Trophoblast cell (in vitro differentiated cells and primary cell): ENCODE data around the gene MARVELD2.
A peak's percentile ranks its signal among the peaks of the same experiment; 100 is the strongest.
"Not testable (repeated sequence)": the region's sequence is repeated elsewhere in the genome, so short reads cannot be mapped to it uniquely, and the experiment has no call there.

Experiments
- DNase-seq, 2 donors: peaks; one replicate each; pipeline ENCODE4 v3.0.0-alpha.2; 2016
- H2AFZ ChIP-seq: 2 replicates; pipeline ENCODE4 v1.6.1; 2013; ENCODE audit warnings: low read length, moderate library complexity, mild to moderate bottlenecking; ENCODE audit not compliant: insufficient read depth, poor library complexity
- H2AK5ac ChIP-seq: 2 replicates; pipeline ENCODE4 v1.6.1; 2013; ENCODE audit warnings: mild to moderate bottlenecking, low read length
- H2BK120ac ChIP-seq: 2 replicates; pipeline ENCODE4 v1.6.1; 2013; ENCODE audit warnings: low read length, mild to moderate bottlenecking, moderate library complexity; ENCODE audit not compliant: insufficient read depth, poor library complexity
- H2BK12ac ChIP-seq: 2 replicates; pipeline ENCODE4 v1.6.1; 2013; ENCODE audit warnings: mild to moderate bottlenecking, low read length, moderate library complexity
- H2BK5ac ChIP-seq: 2 replicates; pipeline ENCODE4 v1.6.1; 2013; ENCODE audit warnings: low read length, low read depth, moderate library complexity, mild to moderate bottlenecking; ENCODE audit not compliant: poor library complexity
- H3K14ac ChIP-seq: 2 replicates; pipeline ENCODE4 v1.6.1; 2013; ENCODE audit warnings: mild to moderate bottlenecking, low read length
- H3K18ac ChIP-seq: 2 replicates; pipeline ENCODE4 v1.6.1; 2013; ENCODE audit warnings: mild to moderate bottlenecking, low read length
- H3K23ac ChIP-seq: 2 replicates; pipeline ENCODE4 v1.6.1; 2013; ENCODE audit warnings: low read length
- H3K27ac ChIP-seq: 2 replicates; pipeline ENCODE4 v1.5.1; 2013; ENCODE audit warnings: low read depth, mild to moderate bottlenecking, inconsistent platforms, low read length, moderate library complexity
- H3K27me3 ChIP-seq: 2 replicates; pipeline ENCODE4 v1.6.1; 2013; ENCODE audit warnings: inconsistent platforms, mild to moderate bottlenecking, low read length, moderate library complexity; ENCODE audit not compliant: insufficient read depth
- H3K36me3 ChIP-seq, 2 experiments: 1 replicate in 1 of 2; 2 replicates in 1 of 2; pipeline ENCODE4 v1.6.1; 2013; ENCODE audit warnings: low read length in 2 of 2, mild to moderate bottlenecking in 2 of 2, moderate library complexity in 1 of 2; ENCODE audit not compliant: insufficient read depth in 2 of 2, control insufficient read depth in 1 of 2
- H3K4ac ChIP-seq: 2 replicates; pipeline ENCODE4 v1.6.1; 2013; ENCODE audit warnings: low read depth, mild to moderate bottlenecking, low read length, moderate library complexity
- H3K4me1 ChIP-seq, 2 experiments: 1 replicate in 1 of 2; 2 replicates in 1 of 2; pipeline ENCODE4 v1.6.1; 2013; ENCODE audit warnings: low read length in 2 of 2, mild to moderate bottlenecking in 2 of 2, moderate library complexity in 1 of 2; ENCODE audit not compliant: insufficient read depth in 2 of 2, control insufficient read depth in 1 of 2
- H3K4me2 ChIP-seq: 2 replicates; pipeline ENCODE4 v1.6.1; 2013; ENCODE audit warnings: inconsistent platforms, mild to moderate bottlenecking, low read length, moderate library complexity
- H3K4me3 ChIP-seq: 2 replicates; pipeline ENCODE4 v1.5.1; 2013; ENCODE audit warnings: mild to moderate bottlenecking, low read depth, low read length, inconsistent platforms
- H3K79me1 ChIP-seq: one replicate; pipeline ENCODE4 v1.6.1; 2013; ENCODE audit warnings: low read length
- H3K79me2 ChIP-seq: 2 replicates; pipeline ENCODE4 v1.6.1; 2013; ENCODE audit warnings: low read length, mild to moderate bottlenecking; ENCODE audit not compliant: control insufficient read depth, insufficient read depth, poor library complexity
- H3K9ac ChIP-seq: 2 replicates; pipeline ENCODE4 v1.6.1; 2013; ENCODE audit warnings: mild to moderate bottlenecking, low read length
- H3K9me3 ChIP-seq: 2 replicates; pipeline ENCODE4 v1.6.1; 2013; ENCODE audit warnings: low read depth, mild to moderate bottlenecking, control low read depth, inconsistent platforms, low read length; ENCODE audit not compliant: insufficient read depth
- H4K12ac ChIP-seq: 2 replicates; pipeline ENCODE4 v1.6.1; 2013; ENCODE audit warnings: low read depth, mild to moderate bottlenecking, low read length, moderate library complexity
- H4K8ac ChIP-seq: 2 replicates; pipeline ENCODE4 v1.6.1; 2013; ENCODE audit warnings: low read depth, mild to moderate bottlenecking, low read length, moderate library complexity
- H4K91ac ChIP-seq: one replicate; pipeline ENCODE4 v1.6.1; 2013; ENCODE audit warnings: low read depth, mild to moderate bottlenecking, low read length, moderate library complexity
- WGBS: extraction: QIAGEN DNeasy Blood & Tissue Kit; methylation state at CpG from one replicate; pipeline ENCODE4 v1.1.7; 2013; ENCODE audit warnings: missing lambda C conversion rate; ENCODE audit not compliant: insufficient read length, insufficient coverage; ENCODE audit errors: extremely low coverage; 5-methylcytosine and 5-hydroxymethylcytosine counted together

Gene MARVELD2

DNA sequence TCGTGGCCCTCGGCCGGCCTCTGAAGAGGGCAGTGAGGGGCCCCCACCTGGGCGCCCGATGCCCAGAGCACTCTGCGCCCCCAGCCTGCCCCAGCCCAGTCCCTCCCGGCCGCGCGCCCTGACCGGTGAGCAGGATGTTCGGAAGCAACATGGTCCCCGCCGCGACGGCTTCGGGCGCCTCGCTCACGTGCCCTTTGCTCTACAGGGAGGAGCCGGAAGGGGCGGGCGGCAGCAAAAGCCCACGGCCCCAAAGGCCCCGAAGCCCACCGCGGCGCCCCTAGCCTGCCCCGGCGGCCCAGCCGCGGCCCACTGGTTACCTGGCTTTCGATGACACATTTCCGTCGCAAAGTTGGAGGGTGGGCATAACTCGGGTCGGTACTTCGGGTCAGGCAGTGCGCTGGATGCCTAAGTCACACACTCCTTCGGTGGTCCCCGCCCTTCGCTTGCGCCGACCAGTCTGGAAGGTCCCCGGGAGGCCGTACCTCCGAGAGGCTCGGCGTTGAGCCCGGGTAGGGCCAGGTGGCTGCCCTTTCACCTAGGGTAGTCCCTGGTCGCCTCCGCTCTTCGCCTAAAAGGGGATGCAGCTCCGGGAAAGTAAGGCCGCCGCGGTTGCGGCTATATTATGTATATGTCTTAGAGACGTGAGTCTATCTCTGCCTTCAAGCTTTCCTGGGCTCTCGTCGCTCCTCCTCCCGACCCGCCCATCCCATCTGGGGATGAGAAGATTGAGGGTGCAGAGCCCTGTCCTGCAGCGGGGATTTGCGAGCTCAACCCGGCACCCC lies 45.4 kb upstream of the MARVELD2 start, which contains the start of the genes AK6, RAD17 and TAF9:
Gene AK6, minus strand, starts transcription at position 181 of the 782 bp plus-strand sequence. Its CDS starts 30 bp downstream, at position 151.
Gene RAD17, plus strand, starts transcription at position 479 of the 782 bp plus-strand sequence. CDS start 2,391 bp downstream, outside the sequence.
Gene TAF9, minus strand, starts transcription at position 181 of the 782 bp plus-strand sequence. CDS start 3,783 bp downstream, outside the sequence.
- Histone ChIP-seq H2BK12ac (no peak within 1 kb of the TSS), H3K27ac (peak within 1 kb of the TSS; percentile 98), H2BK120ac (peak within 1 kb of the TSS; percentile 87), H4K8ac (peak within 1 kb of the TSS; percentile 87), H3K4me1 (peaks cover 0 to 2% of the 10 kb centered on the region in 2 experiments), H3K9ac (peak within 1 kb of the TSS; percentile 98), H3K4me3 (peak within 1 kb of the TSS; percentile 89), H2BK5ac (peak within 1 kb of the TSS; percentile 94), H3K23ac (peak within 1 kb of the TSS; percentile 74), H3K18ac (peak within 1 kb of the TSS; percentile 71), H2AK5ac (no peak within 1 kb of the TSS), H4K91ac (peak within 1 kb of the TSS; percentile 88), H3K9me3 (no peaks in the 10 kb centered on the region), H4K12ac (peak within 1 kb of the TSS; percentile 97), H3K79me1 (peaks cover 8% of the 10 kb centered on the region), H3K27me3 (no peaks in the 10 kb centered on the region), H3K14ac (peak within 1 kb of the TSS; percentile 83), H2AFZ (peak within 1 kb of the TSS; percentile 71), H3K4me2 (peak within 1 kb of the TSS; percentile 99), H3K79me2 (peaks cover 15% of the 10 kb centered on the region), H3K4ac (peak within 1 kb of the TSS; percentile 98), H3K36me3 (peaks cover 7 to 11% of the 10 kb centered on the region in 2 experiments)
- no CpG with 5 or more reads among the region's 66 CpGs for WGBS
- peak; percentile 89 to 91 for DNase-seq

- not testable (repeated sequence) for H4K8ac ChIP-seq, H3K79me1 ChIP-seq, H3K9me3 ChIP-seq, H3K27me3 ChIP-seq, H2BK5ac ChIP-seq, H3K23ac ChIP-seq, H4K91ac ChIP-seq, H2BK12ac ChIP-seq, H3K18ac ChIP-seq, H2BK120ac ChIP-seq, H2AFZ ChIP-seq, H3K27ac ChIP-seq, H4K12ac ChIP-seq, H2AK5ac ChIP-seq, H3K14ac ChIP-seq, H3K4me1 ChIP-seq
- DNase-seq = peak; percentile 6 to 7
- peak overlapping the region; percentile 91 for H3K4ac ChIP-seq
- H3K36me3 ChIP-seq = peaks cover 8 to 11% of the 10 kb centered on the region in 2 experiments
- no CpG with 5 or more reads among the region's 16 CpGs for WGBS
- H3K9ac ChIP-seq = peak overlapping the region; percentile 27
- peaks cover 15% of the 10 kb centered on the region for H3K79me2 ChIP-seq
- peak overlapping the region; percentile 56 for H3K4me3 ChIP-seq
- peak overlapping the region; percentile 99 for H3K4me2 ChIP-seq
Measured at GRCh38 chr5:69370335-69370734, 44.6 kb upstream of the MARVELD2 start.

DNA sequence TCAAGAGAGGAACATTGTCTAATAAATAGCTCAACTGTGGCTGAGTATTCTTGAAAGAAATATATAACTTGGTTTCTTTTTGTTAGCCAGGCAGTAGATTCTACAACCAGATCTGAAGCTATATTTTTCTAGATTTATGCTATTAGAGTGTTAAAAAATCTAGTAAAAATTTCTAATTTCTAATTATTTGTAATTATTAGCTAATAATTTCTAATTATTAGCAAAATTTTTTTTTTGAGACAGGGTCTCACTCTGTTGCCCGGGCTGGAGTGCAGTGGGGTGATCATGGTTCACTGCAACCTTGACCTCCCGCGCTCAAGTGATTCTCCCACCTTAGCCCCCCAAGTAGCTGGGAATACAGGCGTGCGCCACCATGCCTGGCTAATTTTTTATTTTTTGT lies 42.5 kb upstream of the MARVELD2 start:
- Histone ChIP-seq H2BK5ac (no peak overlapping the region), H4K8ac (no peak overlapping the region), H3K79me2 (peaks cover 11% of the 10 kb centered on the region), H3K27ac (no peak overlapping the region), H3K27me3 (no peaks in the 10 kb centered on the region), H3K79me1 (peaks cover 8% of the 10 kb centered on the region), H3K14ac (no peak overlapping the region), H3K4me2 (no peak overlapping the region), H3K18ac (no peak overlapping the region), H2BK12ac (no peak overlapping the region), H3K36me3 (peaks cover 5 to 6% of the 10 kb centered on the region in 2 experiments), H3K9me3 (no peaks in the 10 kb centered on the region), H3K4me1 (peaks cover 0 to 2% of the 10 kb centered on the region in 2 experiments), H2BK120ac (no peak overlapping the region), H3K23ac (no peak overlapping the region), H4K91ac (no peak overlapping the region), H3K4me3 (no peak overlapping the region), H2AFZ (no peak overlapping the region), H3K9ac (no peak overlapping the region), H4K12ac (no peak overlapping the region), H3K4ac (no peak overlapping the region), H2AK5ac (no peak overlapping the region)
- no peak for DNase-seq
- WGBS = no CpG with 5 or more reads among the region's 5 CpGs

DNA sequence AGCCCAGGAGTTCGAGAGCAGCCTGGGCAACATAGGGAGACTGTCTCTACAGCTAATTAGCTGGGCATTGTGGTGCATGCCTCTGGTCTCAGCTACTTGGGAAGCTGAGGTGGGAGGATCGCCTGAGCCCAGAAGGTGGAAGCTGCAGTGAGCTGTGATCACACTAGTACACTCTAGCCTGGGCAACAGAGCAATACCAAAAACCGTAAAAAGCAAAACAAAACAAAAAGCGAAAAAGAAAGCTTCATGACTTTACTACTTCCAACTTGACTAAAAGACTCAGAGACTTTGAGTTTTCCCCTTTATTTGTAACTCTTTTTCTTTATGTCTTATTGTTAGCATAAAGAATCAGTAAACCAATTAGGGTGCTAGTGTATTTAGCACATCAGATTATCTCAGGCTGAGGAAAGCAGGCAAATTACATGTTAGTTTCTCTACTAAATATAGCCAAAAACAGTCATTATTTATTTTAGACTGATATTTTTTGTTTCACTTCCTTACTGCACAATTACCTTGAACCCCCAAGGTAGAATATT lies 39.9 kb upstream of the MARVELD2 start:
- DNase-seq = no peak
- no peak overlapping the region for H3K4ac ChIP-seq
- H4K91ac ChIP-seq = no peak overlapping the region
- H2BK5ac ChIP-seq = no peak overlapping the region
- no peak overlapping the region for H2AK5ac ChIP-seq
- H2BK12ac ChIP-seq = no peak overlapping the region
- no peak overlapping the region for H4K12ac ChIP-seq
- H3K4me2 ChIP-seq = no peak overlapping the region
- H4K8ac ChIP-seq = no peak overlapping the region
- H3K23ac ChIP-seq = no peak overlapping the region
- H3K79me2 ChIP-seq = peaks cover 3% of the 10 kb centered on the region
- no peak overlapping the region for H3K14ac ChIP-seq
- no peak overlapping the region for H3K4me3 ChIP-seq
- no peak overlapping the region for H3K27ac ChIP-seq
- no peaks in the 10 kb centered on the region for H3K4me1 ChIP-seq
- H3K36me3 ChIP-seq = peaks cover 8 to 10% of the 10 kb centered on the region in 2 experiments
- H3K27me3 ChIP-seq = no peaks in the 10 kb centered on the region
- no CpG with 5 or more reads among the region's 4 CpGs for WGBS
- H2AFZ ChIP-seq = no peak overlapping the region
- no peak overlapping the region for H3K18ac ChIP-seq
- no peaks in the 10 kb centered on the region for H3K79me1 ChIP-seq
- H3K9me3 ChIP-seq = no peaks in the 10 kb centered on the region
- no peak overlapping the region for H3K9ac ChIP-seq
- H2BK120ac ChIP-seq = no peak overlapping the region
